Gastrocnemius medialis (tissue), 4 donors: Measurements from ENCODE around the gene KIF18B. TPM values are rescaled to one million over a fixed set of nuclear protein-coding genes. Genes with fewer than 3 reads are reported as not detected.

Experiments used
- ATAC-seq, 2 donors: fragments of 150-250 bp; one replicate each; pipeline ENCODE4 v1.9.1; 2016
- DNase-seq, 2 donors: peaks; one replicate each; pipeline ENCODE4 v3.0.0-alpha.2; 2019
- H3K27ac ChIP-seq, 4 donors: fragments of 200-600 bp; sonication (generic); 1 replicate in 1 of 4; 2 replicates in 3 of 4; pipeline ENCODE4 v1.5.1; 2016 to 2018; ENCODE audit warnings: mild to moderate bottlenecking in 2 of 4, moderate library complexity in 1 of 4
- H3K27me3 ChIP-seq, 3 donors: fragments of 200-600 bp; sonication (generic) in 2 of 3; 1 replicate in 1 of 3; 2 replicates in 2 of 3; pipeline versions ENCODE4 v1.5.1 to v1.6.0; 2016 to 2019; ENCODE audit warnings: mild to moderate bottlenecking in 1 of 3, moderate library complexity in 1 of 3
- H3K36me3 ChIP-seq, 2 donors: fragments of 200-600 bp; sonication (generic) in 1 of 2; one replicate each; pipeline ENCODE4 v1.5.1; 2017 to 2018
- H3K4me1 ChIP-seq, 2 donors: fragments of 200-600 bp; sonication (generic) in 1 of 2; one replicate each; pipeline ENCODE4 v1.5.1; 2016 to 2017; ENCODE audit warnings: mild to moderate bottlenecking in 2 of 2
- H3K4me3 ChIP-seq, 4 donors: fragments of 200-600 bp; sonication (generic) in 3 of 4; 1 replicate in 1 of 4; 2 replicates in 3 of 4; pipeline ENCODE4 v1.5.1; 2016 to 2019; ENCODE audit warnings: mild to moderate bottlenecking in 2 of 4
- H3K9me3 ChIP-seq, 3 donors: fragments of 200-600 bp; sonication (generic) in 2 of 3; 1 replicate in 1 of 3; 2 replicates in 2 of 3; pipeline ENCODE4 v1.5.1; 2016 to 2019
- CTCF ChIP-seq, 5 experiments: fragments of 450-650 bp in 3 of 5; fragments of 200-600 bp in 2 of 5; sonication (generic) in 2 of 5; IDR thresholded peaks in 4 of 5; conservative IDR thresholded peaks in 1 of 5; 1 replicate in 4 of 5; 2 replicates in 1 of 5; pipeline ENCODE4 v1.5.1; 2016 to 2019; ENCODE audit warnings: antibody characterized with exemption in 5 of 5, mild to moderate bottlenecking in 3 of 5, moderate library complexity in 3 of 5
- POLR2A ChIP-seq, 2 donors: fragments of 450-650 bp; IDR thresholded peaks; one replicate each; pipeline ENCODE4 v1.6.1; 2017; ENCODE audit warnings: antibody characterized with exemption in 2 of 2, mild to moderate bottlenecking in 2 of 2, moderate library complexity in 2 of 2
- in situ Hi-C, 4 donors: fragments of 200-750 bp; cut with MboI; loops; one replicate each; pipeline versions ENCODE4 v1.15.0 to v1.8.0; 2017; ENCODE audit warnings: low sequenced_read_pairs in 4 of 4
- intact Hi-C: fragments of 100-400 bp; cut with DNase I; formaldehyde crosslinking; loops from one replicate; pipeline ENCODE4 v1.15.1; 2023; ENCODE audit warnings: low total_unique reads
- total RNA-seq, 4 donors: library from RNA; depleted of rRNA; stranded (reverse); fragments of >200 nt; gene quantifications; one replicate each; pipeline versions ENCODE4 v1.1.0 to v1.2.3, GENCODE V29; 2016

KIF18B gene
- total RNA-seq, 4 donors from 2014 or later = 0.09 to 1.7 TPM; not detected in 2

DNA sequence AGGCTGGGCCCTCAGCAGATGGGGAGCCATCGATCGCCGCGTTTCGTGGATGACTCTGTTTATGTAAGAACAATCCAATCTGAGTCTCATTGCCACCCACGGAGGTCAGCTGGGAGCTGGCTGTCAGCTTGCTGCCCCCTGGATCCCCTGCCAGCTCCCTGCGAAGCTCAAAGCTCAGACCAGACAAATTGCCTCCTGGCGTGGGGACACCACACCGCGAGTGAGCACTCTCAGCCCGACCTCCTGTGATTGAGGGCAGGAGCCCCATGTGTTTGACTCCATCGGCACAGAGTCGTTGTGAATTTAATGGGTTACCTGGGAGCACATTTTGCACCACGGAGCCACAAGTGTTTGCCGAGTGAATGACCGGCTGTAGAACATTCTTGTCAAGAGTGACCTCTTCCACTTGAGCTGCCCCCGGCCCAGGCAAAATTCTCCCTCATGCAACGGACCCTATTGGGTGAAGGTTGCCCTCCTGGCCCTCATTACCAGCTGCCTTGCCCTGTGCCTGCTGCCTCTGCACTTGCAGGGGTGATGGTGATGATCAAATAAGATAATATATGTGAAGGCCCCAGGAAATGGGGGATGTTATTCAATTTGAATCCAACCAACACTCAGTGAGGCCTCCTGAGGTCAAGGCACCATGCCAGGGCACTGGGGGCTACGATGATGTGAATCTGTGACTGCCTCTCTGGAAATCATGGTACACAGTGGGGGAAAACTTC lies 24.7 kb downstream of the KIF18B start:
- no peaks in the 10 kb centered on the region for H3K27me3 ChIP-seq
- no peak for TF ChIP-seq POLR2A (IDR thresholded peaks at IDR 0.05)
- TF ChIP-seq CTCF (IDR thresholded peaks at IDR 0.05 in 4 of 5, conservative IDR thresholded peaks at IDR 0.05 in 1 of 5) = no peak
- intact Hi-C loops = no loop called here
- ATAC-seq = no peak
- no peaks in the 10 kb centered on the region for H3K36me3 ChIP-seq
- no peaks in the 10 kb centered on the region for H3K9me3 ChIP-seq
- in situ Hi-C loops = loop anchor here in 3 of 4 donors (10.0 to 25.0 kb wide), 4 partner anchors 92 to 214 kb away; partner anchors contain the start of genes ACBD4 (in 1 of the 3), HEXIM1 (in 1 of the 3) and PLCD3 (in 1 of the 3)
- DNase-seq = no peak
- no peaks in the 10 kb centered on the region for H3K4me1 ChIP-seq
- H3K27ac ChIP-seq = no peak overlapping the region
- H3K4me3 ChIP-seq = no peak overlapping the region

DNA sequence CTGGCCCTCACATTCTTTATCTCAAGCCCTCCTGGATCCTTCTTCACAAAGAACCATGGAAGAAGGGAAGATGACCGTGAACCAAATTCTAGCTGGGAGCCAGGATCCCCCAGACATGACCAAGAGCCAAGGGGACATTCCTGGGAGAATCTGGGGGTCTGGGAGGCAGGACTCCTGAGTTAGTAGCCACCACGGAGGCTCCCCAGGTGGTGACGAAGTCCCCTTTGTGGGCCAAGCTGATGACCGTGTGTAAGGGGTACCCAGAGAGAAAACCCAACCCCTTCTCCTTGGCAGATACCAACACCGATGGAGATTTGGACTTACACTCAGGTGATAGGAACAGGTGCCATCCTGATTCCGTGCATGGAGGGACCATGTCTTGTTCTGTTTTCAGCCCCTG lies 25.4 kb downstream of the KIF18B start:
- Histone ChIP-seq H3K4me3 (no peak overlapping the region), H3K4me1 (peaks cover 0 to 4% of the 10 kb centered on the region in 2 donors), H3K9me3 (no peaks in the 10 kb centered on the region), H3K27me3 (no peaks in the 10 kb centered on the region), H3K36me3 (no peaks in the 10 kb centered on the region), H3K27ac (no peak overlapping the region)
- DNase-seq = no peak
- intact Hi-C loops = no loop called here
- ATAC-seq = no peak
- TF ChIP-seq CTCF (IDR thresholded peaks at IDR 0.05 in 4 of 5, conservative IDR thresholded peaks at IDR 0.05 in 1 of 5) (no peak), POLR2A (IDR thresholded peaks at IDR 0.05) (no peak)
- in situ Hi-C loops = loop anchor here in 3 of 4 donors (10.0 to 25.0 kb wide), 4 partner anchors 93 to 215 kb away; partner anchors contain the start of genes ACBD4 (in 1 of the 3), HEXIM1 (in 1 of the 3) and PLCD3 (in 1 of the 3)

- in situ Hi-C loops (loop anchor here in 3 of 4 donors (10.0 to 25.0 kb wide), 4 partner anchors 93 to 216 kb away; partner anchors contain the start of genes ACBD4 (in 1 of the 3), HEXIM1 (in 1 of the 3) and PLCD3 (in 1 of the 3)), intact Hi-C loops (loop anchor here (2.0 kb wide), 1 partner anchor 177 kb away; no protein-coding TSS in a partner anchor)
- H3K27ac ChIP-seq = no peak overlapping the region
- no peaks in the 10 kb centered on the region for H3K27me3 ChIP-seq
- H3K36me3 ChIP-seq = no peaks in the 10 kb centered on the region
- no peak for ATAC-seq
- H3K4me1 ChIP-seq = peaks cover 0 to 8% of the 10 kb centered on the region in 2 donors
- H3K4me3 ChIP-seq = no peak overlapping the region
- TF ChIP-seq CTCF (IDR thresholded peaks at IDR 0.05 in 4 of 5, conservative IDR thresholded peaks at IDR 0.05 in 1 of 5) (no peak), POLR2A (IDR thresholded peaks at IDR 0.05) (no peak)
- DNase-seq = peak in 1 of 2 donors; percentile 4
- no peaks in the 10 kb centered on the region for H3K9me3 ChIP-seq
Measured at GRCh38 chr17:44921122-44921882, 26.3 kb downstream of the KIF18B start.

DNA sequence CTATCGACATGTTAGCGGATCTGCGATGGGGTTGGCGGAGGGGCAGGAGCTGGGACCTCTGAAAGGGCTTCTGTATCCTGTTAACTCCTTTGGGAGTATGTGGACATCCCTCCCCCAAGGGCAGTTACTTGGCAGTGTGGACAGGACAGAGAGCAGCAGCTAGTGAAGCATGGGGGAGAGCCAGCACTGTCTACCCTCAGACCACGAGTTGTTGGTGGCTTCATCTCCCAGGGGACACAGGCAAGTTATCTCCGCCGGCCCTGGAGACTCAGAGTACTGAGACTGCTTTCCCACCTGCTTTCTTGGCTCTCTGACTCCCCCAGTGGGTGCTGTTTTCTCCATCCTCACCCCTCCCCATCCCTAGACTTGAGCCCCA lies 27.0 kb downstream of the KIF18B start:
- no peak overlapping the region for H3K27ac ChIP-seq
- intact Hi-C loops (loop anchor here (1.0 to 2.0 kb wide), 3 partner anchors 99 to 215 kb away; partner anchors contain the start of gene ACBD4), in situ Hi-C loops (loop anchor here in 3 of 4 donors (10.0 to 25.0 kb wide), 4 partner anchors 94 to 217 kb away; partner anchors contain the start of genes ACBD4 (in 1 of the 3), HEXIM1 (in 1 of the 3) and PLCD3 (in 1 of the 3))
- H3K4me1 ChIP-seq = peaks cover 0 to 8% of the 10 kb centered on the region in 2 donors
- DNase-seq (peak in 1 of 2 donors; percentile 5), ATAC-seq (no peak)
- no peaks in the 10 kb centered on the region for H3K9me3 ChIP-seq
- no peaks in the 10 kb centered on the region for H3K27me3 ChIP-seq
- TF ChIP-seq POLR2A (IDR thresholded peaks at IDR 0.05) (no peak), CTCF (IDR thresholded peaks at IDR 0.05 in 4 of 5, conservative IDR thresholded peaks at IDR 0.05 in 1 of 5) (no peak)
- no peak overlapping the region for H3K4me3 ChIP-seq
- no peaks in the 10 kb centered on the region for H3K36me3 ChIP-seq
